ENCODE measurements around the gene EXOC3L1.
A peak's percentile ranks its signal among the peaks of the same experiment; 100 is the strongest.

The EXOC3L1 gene

DNA sequence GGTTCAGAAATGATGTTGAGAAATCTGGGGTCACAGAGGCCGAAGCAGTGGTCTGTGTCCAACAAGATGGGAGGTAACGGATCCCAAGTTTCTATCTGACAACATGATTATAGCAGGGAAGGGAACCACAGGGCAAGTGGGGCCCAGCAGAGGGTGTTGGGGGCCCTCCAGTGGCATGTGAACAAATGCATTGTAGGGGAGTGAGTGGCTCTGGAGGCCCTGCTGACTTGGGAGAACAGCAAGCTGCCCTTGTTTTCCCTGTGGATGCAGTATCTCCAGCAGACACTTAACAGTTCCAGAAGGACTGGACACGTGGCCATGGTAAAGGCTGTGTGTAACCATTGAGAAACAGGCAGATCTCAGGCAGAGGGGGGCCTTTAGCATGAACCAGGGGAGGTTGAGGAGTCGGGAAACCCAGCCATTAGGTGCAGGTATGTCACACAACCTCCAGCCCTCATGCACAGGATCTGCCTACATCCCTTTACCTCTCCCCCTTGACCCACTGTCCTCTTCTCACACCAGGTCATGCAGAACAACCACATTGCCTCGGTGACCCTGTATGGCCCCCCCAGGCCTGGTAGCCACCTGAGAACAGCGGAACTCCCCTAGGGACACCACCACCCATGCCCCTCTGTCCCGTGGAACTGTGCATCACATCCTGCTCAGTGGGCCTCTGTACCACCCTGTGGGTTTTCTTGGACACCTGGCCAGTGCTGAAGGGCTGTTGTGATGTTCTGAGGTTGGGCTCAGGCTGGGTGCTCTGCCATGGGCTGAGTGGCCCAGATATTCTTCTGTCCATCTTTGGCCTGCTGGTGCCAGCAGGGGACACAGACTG, 43.2 kb downstream of the EXOC3L1 start:
- H3K4me3 ChIP-seq (ENCODE audit: control insufficient read depth, low read depth, low read length) = no peak overlapping the region
- TF ChIP-seq, protein P1, sequence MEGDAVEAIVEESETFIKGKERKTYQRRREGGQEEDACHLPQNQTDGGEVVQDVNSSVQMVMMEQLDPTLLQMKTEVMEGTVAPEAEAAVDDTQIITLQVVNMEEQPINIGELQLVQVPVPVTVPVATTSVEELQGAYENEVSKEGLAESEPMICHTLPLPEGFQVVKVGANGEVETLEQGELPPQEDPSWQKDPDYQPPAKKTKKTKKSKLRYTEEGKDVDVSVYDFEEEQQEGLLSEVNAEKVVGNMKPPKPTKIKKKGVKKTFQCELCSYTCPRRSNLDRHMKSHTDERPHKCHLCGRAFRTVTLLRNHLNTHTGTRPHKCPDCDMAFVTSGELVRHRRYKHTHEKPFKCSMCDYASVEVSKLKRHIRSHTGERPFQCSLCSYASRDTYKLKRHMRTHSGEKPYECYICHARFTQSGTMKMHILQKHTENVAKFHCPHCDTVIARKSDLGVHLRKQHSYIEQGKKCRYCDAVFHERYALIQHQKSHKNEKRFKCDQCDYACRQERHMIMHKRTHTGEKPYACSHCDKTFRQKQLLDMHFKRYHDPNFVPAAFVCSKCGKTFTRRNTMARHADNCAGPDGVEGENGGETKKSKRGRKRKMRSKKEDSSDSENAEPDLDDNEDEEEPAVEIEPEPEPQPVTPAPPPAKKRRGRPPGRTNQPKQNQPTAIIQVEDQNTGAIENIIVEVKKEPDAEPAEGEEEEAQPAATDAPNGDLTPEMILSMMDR (IDR thresholded peaks at IDR 0.05; ENCODE audit: control insufficient read depth, insufficient read depth, low read depth, low read length, missing control alignments) = peak; percentile 21
- DNase-seq (ENCODE audit: low read depth) = no peak

- H3K4me3 ChIP-seq (ENCODE audit: control insufficient read depth, low read depth, low read length) = no peak overlapping the region
Observed at GRCh38 chr16:67145746-67146145, 44.2 kb downstream of the EXOC3L1 start.

GRCh38 chr16:67144943-67145342, 45.0 kb downstream of the EXOC3L1 start:
- TF ChIP-seq, protein P1 (IDR thresholded peaks at IDR 0.05; ENCODE audit: control insufficient read depth, insufficient read depth, low read depth, low read length, missing control alignments) = no peak
- no peak overlapping the region for H3K4me3 ChIP-seq (ENCODE audit: control insufficient read depth, low read depth, low read length)
- no peak for DNase-seq (ENCODE audit: low read depth)

More at GRCh38 chr16:67145746-67146145, 44.2 kb downstream of the EXOC3L1 start:
- no peak for DNase-seq (ENCODE audit: low read depth)
- TF ChIP-seq, protein P1 (IDR thresholded peaks at IDR 0.05; ENCODE audit: control insufficient read depth, insufficient read depth, low read depth, low read length, missing control alignments) = no peak

DNA sequence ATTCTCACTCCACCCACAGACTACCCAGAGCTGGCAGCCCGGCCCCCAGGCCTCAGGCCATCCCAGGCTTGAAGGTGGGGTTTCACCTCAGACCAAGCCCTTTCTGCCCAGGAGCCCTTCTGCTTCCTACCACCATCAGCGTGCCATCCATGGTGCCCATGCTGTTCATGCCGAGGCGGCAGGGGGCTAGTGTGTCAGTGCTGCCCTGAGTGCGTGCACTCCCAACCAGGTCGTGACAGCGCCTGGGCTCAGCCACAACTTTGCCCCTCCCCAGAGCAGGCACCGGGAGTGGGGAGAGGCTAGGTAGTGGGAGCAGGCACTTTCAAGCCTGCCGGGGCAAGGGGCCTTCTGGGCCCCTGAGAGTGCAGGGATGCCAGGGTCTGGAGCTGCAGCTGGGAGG, 47.6 kb downstream of the EXOC3L1 start:
- TF ChIP-seq, protein P1 (IDR thresholded peaks at IDR 0.05; ENCODE audit: control insufficient read depth, insufficient read depth, low read depth, low read length, missing control alignments) = no peak
- H3K4me3 ChIP-seq (ENCODE audit: control insufficient read depth, low read depth, low read length) = no peak overlapping the region
- DNase-seq (ENCODE audit: low read depth) = no peak

- TF ChIP-seq, protein P1 (IDR thresholded peaks at IDR 0.05; ENCODE audit: control insufficient read depth, insufficient read depth, low read depth, low read length, missing control alignments) = no peak
- no peak for DNase-seq (ENCODE audit: low read depth)
- H3K4me3 ChIP-seq (ENCODE audit: control insufficient read depth, low read depth, low read length) = no peak overlapping the region
Observed at GRCh38 chr16:67141391-67141790, 48.5 kb downstream of the EXOC3L1 start.

- TF ChIP-seq, protein P1 (IDR thresholded peaks at IDR 0.05; ENCODE audit: control insufficient read depth, insufficient read depth, low read depth, low read length, missing control alignments) = no peak
- DNase-seq (ENCODE audit: low read depth) = no peak
- H3K4me3 ChIP-seq (ENCODE audit: control insufficient read depth, low read depth, low read length) = no peak overlapping the region
Observed at GRCh38 chr16:67137605-67138004, 52.3 kb downstream of the EXOC3L1 start.

Measured in AG09309 (cell line).